ENCODE data around the gene TRMU. TPM values are rescaled to one million over a fixed set of nuclear protein-coding genes. Genes with fewer than 3 reads are reported as not detected.

The TRMU gene
- total RNA-seq, 3 donors from 2014 or later (not counting 1 experiment from before 2014, with no cell fraction given), result 54.5 to 77.9 (median 58.4) TPM

- peak overlapping the region; percentile 90 to 92 for H3K27ac Mint-ChIP-seq
- peak overlapping the region; percentile 86 for H3K27ac ChIP-seq (ENCODE audit: low read length)
- DNase-seq, result peak; percentile 73 to 74
These were observed 35.2 kb downstream of the TRMU start for GRCh38 chr22:46370584-46371291.

GRCh38 chr22:46371623-46372226, 36.2 kb downstream of the TRMU start:
- Mint-ChIP-seq H3K27me3 (ENCODE audit: low read depth in 2 of 2) (peaks cover 0 to 9% of the 10 kb centered on the region in 2 donors), H3K9me3 (peaks cover 7 to 9% of the 10 kb centered on the region in 2 donors), H3K27ac (peak overlapping the region; percentile 90 to 92), H3K36me3 (no peaks in the 10 kb centered on the region), H3K4me1 (peaks cover 56 to 83% of the 10 kb centered on the region in 2 donors), H3K4me3 (peak overlapping the region; percentile 66)
- WGBS (ENCODE audit: insufficient coverage), result 91% methylated on average over 2 of the region's 2 CpGs
- no peak for TF ChIP-seq CTCF (IDR thresholded peaks at IDR 0.05)
- H3K27ac ChIP-seq (ENCODE audit: low read length), result peak overlapping the region; percentile 86
- intact Hi-C loops (cut with micrococcal nuclease), result loop anchor here (2.0 kb wide), 2 partner anchors 33 to 61 kb away; no protein-coding TSS in a partner anchor
- H3K36me3 ChIP-seq (ENCODE audit: control insufficient read depth, insufficient read depth, low read length), result no peaks in the 10 kb centered on the region
- no peak overlapping the region for H3K4me3 ChIP-seq (ENCODE audit: low read length)
- H3K4me1 ChIP-seq (ENCODE audit: control insufficient read depth, insufficient read depth, low read length), result peaks cover 87% of the 10 kb centered on the region
- H3K27me3 ChIP-seq (ENCODE audit: control insufficient read depth, insufficient read depth, low read length), result no peaks in the 10 kb centered on the region
- peaks cover 19% of the 10 kb centered on the region for H3K9me3 ChIP-seq (ENCODE audit: control insufficient read depth, insufficient read depth, low read length)
- ATAC-seq, result no peak
- no peak for DNase-seq

More at GRCh38 chr22:46370584-46371291, 35.2 kb downstream of the TRMU start:
- Histone ChIP-seq H3K4me1 (ENCODE audit: control insufficient read depth, insufficient read depth, low read length) (peaks cover 93% of the 10 kb centered on the region), H3K27me3 (ENCODE audit: control insufficient read depth, insufficient read depth, low read length) (no peaks in the 10 kb centered on the region), H3K36me3 (ENCODE audit: control insufficient read depth, insufficient read depth, low read length) (no peaks in the 10 kb centered on the region), H3K9me3 (ENCODE audit: control insufficient read depth, insufficient read depth, low read length) (peaks cover 11% of the 10 kb centered on the region), H3K4me3 (ENCODE audit: low read length) (peak overlapping the region; percentile 21)
- peak; percentile 70 to 76 (median 75) for ATAC-seq
- no peaks in the 10 kb centered on the region for H3K36me3 Mint-ChIP-seq
- peaks cover 56 to 78% of the 10 kb centered on the region in 2 donors for H3K4me1 Mint-ChIP-seq
- intact Hi-C loops (cut with micrococcal nuclease), result loop anchor here (2.0 kb wide), 2 partner anchors 34 to 62 kb away; no protein-coding TSS in a partner anchor
- H3K27me3 Mint-ChIP-seq (ENCODE audit: low read depth in 2 of 2), result peaks cover 0 to 5% of the 10 kb centered on the region in 2 donors
- H3K9me3 Mint-ChIP-seq, result peaks cover 4 to 5% of the 10 kb centered on the region in 2 donors
- peak overlapping the region; percentile 66 for H3K4me3 Mint-ChIP-seq
- TF ChIP-seq CTCF (IDR thresholded peaks at IDR 0.05), result no peak
- 34% methylated on average over 15 of the region's 15 CpGs for WGBS (ENCODE audit: insufficient coverage)

- Histone ChIP-seq H3K4me3 (ENCODE audit: low read length) (no peak overlapping the region), H3K36me3 (ENCODE audit: control insufficient read depth, insufficient read depth, low read length) (no peaks in the 10 kb centered on the region), H3K9me3 (ENCODE audit: control insufficient read depth, insufficient read depth, low read length) (peaks cover 22% of the 10 kb centered on the region), H3K27me3 (ENCODE audit: control insufficient read depth, insufficient read depth, low read length) (no peaks in the 10 kb centered on the region), H3K27ac (ENCODE audit: low read length) (peak overlapping the region; percentile 59), H3K4me1 (ENCODE audit: control insufficient read depth, insufficient read depth, low read length) (peaks cover 77% of the 10 kb centered on the region)
- DNase-seq (no peak), ATAC-seq (no peak)
- peaks cover 54 to 84% of the 10 kb centered on the region in 2 donors for H3K4me1 Mint-ChIP-seq
- intact Hi-C loops (cut with micrococcal nuclease), result no loop called here
- H3K36me3 Mint-ChIP-seq, result no peaks in the 10 kb centered on the region
- peaks cover 0 to 11% of the 10 kb centered on the region in 2 donors for H3K27me3 Mint-ChIP-seq (ENCODE audit: low read depth in 2 of 2)
- peak overlapping the region; percentile 72 for H3K4me3 Mint-ChIP-seq
- peaks cover 7 to 9% of the 10 kb centered on the region in 2 donors for H3K9me3 Mint-ChIP-seq
- no peak for TF ChIP-seq CTCF (IDR thresholded peaks at IDR 0.05)
- WGBS (ENCODE audit: insufficient coverage), result 90% methylated on average over 18 of the region's 18 CpGs
- H3K27ac Mint-ChIP-seq, result peak overlapping the region; percentile 80 to 90
These were observed 37.2 kb downstream of the TRMU start for GRCh38 chr22:46372686-46373085.
